Fibroblast of peridontal ligament (primary cell): ENCODE results near the gene CIT.
A peak's percentile ranks its signal among the peaks of the same experiment; 100 is the strongest.

Experiments used
- DNase-seq: peaks from one replicate; pipeline ENCODE4 v3.0.0-alpha.2; 2010; ENCODE audit errors: extremely low read depth

Gene CIT

DNA sequence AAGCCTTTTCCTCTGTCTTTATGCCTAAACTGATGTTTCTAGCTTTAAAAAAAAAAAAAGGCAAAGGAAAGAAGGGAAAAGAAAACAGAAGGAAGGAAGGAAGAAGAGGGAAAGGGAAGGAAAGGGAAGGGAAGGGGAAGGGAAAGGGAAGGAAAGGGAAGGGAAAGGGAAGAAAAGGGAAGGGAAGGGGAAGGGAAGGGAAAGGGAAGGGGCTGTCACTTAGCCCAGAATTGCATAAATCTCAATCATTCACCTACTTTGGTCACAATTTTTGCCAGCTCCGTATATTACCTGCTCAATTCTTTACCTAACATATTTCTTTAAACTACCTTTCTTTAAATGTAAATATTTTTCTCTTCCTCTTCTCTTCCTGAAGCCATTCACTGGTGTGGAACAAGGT is 26.8 kb downstream of the CIT start:
- no peak for DNase-seq

- DNase-seq: peak; percentile 38
These were observed 34.0 kb downstream of the CIT start for GRCh38 chr12:119843100-119843499.

DNA sequence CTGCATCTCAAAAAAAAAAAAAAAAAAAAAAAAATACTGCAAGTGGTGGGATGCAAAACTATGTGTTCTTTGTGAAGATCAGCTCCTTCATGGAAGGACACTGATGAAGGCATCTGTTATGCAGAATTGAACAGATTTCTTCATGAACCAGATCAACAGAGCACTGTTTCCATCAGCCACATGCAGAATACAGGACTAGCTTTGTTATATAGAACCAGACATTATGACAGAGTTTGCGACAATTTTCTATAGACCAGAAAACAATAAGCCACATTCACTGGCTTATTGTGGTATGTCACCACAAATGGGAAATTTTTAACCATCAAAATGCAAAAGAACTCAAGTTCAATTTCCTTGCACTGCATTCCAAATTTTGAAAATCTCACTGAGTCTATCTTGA is 34.7 kb downstream of the CIT start:
- DNase-seq: no peak

GRCh38 chr12:119841433-119842210 is 35.5 kb downstream of the CIT start:
- peak; percentile 39 for DNase-seq

GRCh38 chr12:119840582-119840981 is 36.5 kb downstream of the CIT start:
- no peak for DNase-seq

DNA sequence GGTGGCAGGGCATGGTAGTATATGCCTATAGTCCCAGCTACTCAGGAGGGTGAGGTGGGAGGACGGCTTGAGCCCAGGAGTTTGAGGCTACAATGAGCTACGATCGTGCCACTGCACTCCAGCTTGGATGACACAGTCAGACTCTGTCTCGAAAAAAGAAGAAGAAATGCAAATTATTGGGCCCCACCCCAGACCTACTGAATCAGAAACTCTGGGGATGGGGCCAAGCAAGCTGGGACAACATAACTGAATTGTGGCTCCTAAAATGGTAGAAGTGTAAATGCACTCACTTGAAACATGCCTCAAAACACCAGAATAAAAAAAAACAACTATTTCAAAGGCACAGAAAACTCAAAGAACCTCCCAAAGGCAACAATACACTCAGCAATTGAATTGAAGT is 37.0 kb downstream of the CIT start:
- DNase-seq: no peak

- no peak for DNase-seq
These were observed 38.1 kb downstream of the CIT start for GRCh38 chr12:119838826-119839600.

GRCh38 chr12:119836781-119837180 is 40.3 kb downstream of the CIT start:
- no peak for DNase-seq

DNA sequence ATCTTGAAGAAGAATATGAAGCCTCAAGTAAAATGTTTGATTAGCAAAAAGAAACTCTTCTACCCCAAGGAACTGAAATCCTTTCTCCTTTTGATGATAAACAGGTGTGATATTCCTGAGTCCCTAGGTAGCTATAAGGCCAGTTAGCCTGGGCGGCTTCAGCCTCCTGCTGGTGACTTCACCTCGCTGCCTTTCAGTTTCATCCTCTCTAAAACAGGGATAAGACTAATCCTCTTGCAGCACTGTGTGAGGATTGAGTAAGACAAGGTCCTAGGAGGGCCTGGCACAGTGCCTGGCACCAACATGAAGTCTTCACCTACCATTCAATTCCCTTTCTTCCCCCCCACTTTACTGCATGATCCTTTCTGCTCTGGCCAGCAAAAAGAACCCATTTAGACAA is 42.1 kb downstream of the CIT start:
- DNase-seq: peak; percentile 25

GRCh38 chr12:119829439-119829838 is 47.7 kb downstream of the CIT start:
- no peak for DNase-seq

- DNase-seq: no peak
These were observed 48.8 kb downstream of the CIT start for GRCh38 chr12:119828300-119828699.

GRCh38 chr12:119827760-119828159 is 49.4 kb downstream of the CIT start:
- no peak for DNase-seq

- peak; percentile 73 for DNase-seq
These were observed 50.3 kb downstream of the CIT start for GRCh38 chr12:119826661-119827445.

GRCh38 chr12:119825262-119825661 is 51.9 kb downstream of the CIT start:
- no peak for DNase-seq

DNA sequence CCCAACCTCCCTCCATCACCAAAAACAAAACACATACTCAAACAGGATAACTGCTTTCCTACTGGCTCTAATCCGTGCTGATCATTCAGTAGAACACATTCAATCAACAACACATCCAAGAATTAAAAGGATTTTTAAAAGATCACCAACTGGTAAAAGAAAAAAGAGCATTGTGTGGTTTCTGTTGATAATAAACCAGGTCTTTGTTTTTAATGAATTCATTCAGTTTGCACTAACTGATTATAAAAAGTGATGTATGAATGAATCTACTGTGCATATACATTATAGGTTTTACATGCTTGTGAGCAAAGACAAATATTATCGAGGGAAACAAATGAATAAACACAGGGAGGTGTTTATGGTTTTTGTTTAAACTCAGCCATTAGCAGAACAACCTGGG is 55.1 kb downstream of the CIT start:
- no peak for DNase-seq

GRCh38 chr12:119819322-119819721 is 57.8 kb downstream of the CIT start:
- DNase-seq: no peak

- DNase-seq: no peak
These were observed 59.4 kb downstream of the CIT start for GRCh38 chr12:119817546-119818343.

- peak; percentile 38 for DNase-seq
These were observed 68.1 kb downstream of the CIT start for GRCh38 chr12:119809023-119809422.

- peak; percentile 48 for DNase-seq
These were observed 68.7 kb downstream of the CIT start for GRCh38 chr12:119808441-119808840.

DNA sequence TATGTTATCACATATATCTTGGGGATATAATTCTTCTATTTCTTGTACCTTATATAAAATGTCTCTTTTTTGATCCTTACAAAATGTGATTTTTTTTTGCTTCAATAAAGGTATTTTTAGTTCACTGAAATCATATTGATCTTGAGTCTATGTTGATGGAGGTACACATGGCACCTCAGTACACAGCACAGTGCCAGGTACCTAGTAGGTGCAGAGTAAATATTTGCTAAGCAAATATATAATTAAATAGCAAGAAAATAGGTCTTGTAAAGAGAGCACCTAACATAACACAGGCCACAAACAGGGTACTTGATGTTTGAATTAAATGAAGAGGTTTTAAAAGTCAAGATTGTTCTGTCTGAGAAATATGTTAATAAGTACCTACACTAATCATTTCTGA is 69.7 kb downstream of the CIT start:
- DNase-seq: no peak

GRCh38 chr12:119804011-119804641 is 73.0 kb downstream of the CIT start:
- peak; percentile 49 for DNase-seq
